ENCODE measurements around the gene ATP9A.
"Not testable (repeated sequence)": the region's sequence is repeated elsewhere in the genome, so short reads cannot be mapped to it uniquely, and the experiment has no call there.

ATP9A gene

DNA sequence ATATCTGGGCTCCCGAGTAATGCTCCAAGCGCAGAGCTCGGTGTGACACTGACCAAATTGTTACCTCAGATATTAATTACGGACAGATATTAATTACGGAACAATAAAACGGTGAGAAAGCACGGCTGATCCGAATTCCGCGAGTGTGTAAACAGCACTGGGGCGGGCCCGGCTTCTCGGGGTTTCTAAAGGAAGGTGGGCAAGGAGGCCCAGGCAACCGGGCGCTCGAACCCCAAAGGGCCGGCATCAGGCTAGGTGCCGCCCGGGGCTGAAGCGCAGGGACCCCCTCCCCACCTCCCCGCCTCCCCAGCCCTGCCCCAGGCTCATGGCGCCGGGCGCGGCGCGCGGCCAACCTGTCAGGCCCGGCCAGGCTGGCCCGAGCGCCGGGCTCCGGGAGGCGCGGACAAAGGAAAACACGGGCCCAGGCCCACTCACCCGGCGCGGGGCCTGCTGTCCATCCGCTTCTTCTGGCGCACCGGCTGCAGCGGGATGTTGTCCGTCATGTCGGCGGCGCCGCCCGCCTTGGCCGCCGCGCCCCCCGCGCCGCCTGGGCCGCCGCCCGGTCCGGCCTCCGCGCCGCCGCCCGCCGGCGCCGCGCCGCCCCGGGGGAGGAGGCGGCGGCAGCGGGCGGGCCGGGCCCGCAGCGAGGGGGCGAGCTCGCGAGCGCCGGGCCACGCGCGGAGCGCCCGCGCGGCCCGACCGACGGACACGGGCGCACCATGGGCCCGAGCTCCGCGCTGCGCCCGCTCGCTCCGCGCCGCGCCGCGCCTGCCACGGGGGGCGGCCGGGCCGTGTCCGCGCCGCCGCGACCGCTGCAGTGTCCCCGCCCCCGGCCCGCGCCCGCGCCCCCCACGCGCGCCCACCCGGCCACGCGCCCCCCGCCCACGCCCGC is at the start of gene ATP9A:
TSS of gene ATP9A (minus strand) at position 524 of the 892 bp plus-strand sequence. CDS start at position 503, 21 bp downstream.
- no peak for DNase-seq

DNA sequence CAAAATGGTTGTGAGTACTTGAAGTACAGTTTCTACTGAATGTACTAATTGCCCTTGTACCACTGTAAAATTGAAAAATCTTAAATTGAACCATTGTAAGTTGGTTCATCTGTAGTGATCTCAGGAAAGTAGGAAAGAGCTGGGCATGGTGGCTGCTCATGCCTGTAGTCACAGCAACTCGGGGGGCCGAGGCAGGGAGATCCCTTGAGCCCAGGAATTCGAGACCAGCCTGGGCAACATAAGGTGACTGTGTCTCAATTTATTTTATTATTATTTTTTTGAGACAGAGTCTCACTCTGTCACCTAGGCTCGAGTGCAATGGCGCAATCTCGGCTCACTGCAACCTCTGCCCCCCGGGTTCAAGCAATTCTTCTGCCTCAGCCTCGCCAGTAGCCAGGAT is 48.7 kb upstream of the ATP9A start:
- not testable (repeated sequence) for DNase-seq

GRCh38 chr20:51815383-51816076 is 47.3 kb upstream of the ATP9A start:
- DNase-seq = no peak

- no peak for DNase-seq
These were observed 44.7 kb upstream of the ATP9A start for GRCh38 chr20:51812861-51813260.

- no peak for DNase-seq
These were observed 43.4 kb upstream of the ATP9A start for GRCh38 chr20:51811514-51812128.

GRCh38 chr20:51811042-51811355 is 42.8 kb upstream of the ATP9A start:
- DNase-seq = no peak

DNA sequence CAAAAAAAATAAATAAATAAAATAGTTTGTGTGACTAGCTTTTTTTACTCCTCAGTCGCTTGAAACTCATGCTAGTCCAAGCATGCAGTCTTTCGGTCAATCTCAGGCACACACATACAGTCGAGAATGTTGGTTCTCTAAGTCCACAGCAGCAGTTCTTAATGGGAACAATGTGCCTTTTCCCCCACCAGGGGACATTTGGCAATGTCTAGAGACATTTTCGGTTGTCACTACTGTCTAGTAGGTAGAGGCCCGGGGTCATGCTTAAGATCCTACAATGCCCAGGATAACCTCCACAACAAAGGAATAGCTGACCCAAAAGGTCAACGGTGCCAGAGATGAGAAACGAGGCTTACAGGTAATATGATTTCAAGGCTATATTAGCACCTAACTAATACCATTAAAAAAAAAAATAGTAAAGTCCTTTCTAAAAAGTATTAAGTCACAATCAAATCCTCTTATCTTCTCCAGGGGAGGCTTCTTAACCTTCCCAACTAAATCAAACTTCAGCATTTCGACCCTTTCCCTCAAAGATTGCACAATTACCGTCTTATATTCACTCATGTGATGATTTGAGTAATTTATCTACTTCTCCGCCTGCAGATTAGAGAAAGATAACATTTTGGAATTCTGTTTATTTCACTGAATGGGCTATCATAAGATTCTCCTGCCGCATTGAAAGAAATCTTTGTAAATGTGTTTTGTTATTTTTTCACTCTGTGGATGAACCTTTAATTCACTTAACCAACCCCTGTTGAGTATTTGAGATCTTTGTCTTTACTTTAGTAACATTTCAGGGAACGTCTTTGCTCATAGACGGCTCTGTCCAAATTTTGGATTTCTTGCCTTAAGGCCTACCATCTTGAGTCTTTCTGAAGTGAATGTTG is 42.2 kb upstream of the ATP9A start:
- no peak for DNase-seq

GRCh38 chr20:51807720-51808250 is 39.6 kb upstream of the ATP9A start:
- DNase-seq = no peak

GRCh38 chr20:51804754-51805153 is 36.6 kb upstream of the ATP9A start:
- DNase-seq = no peak

GRCh38 chr20:51803148-51803854 is 35.1 kb upstream of the ATP9A start:
- DNase-seq = no peak

- DNase-seq = peak; percentile 77 to 91
These were observed 34.1 kb upstream of the ATP9A start, which contains the start of gene SALL4 for GRCh38 chr20:51802170-51802751. Gene SALL4, minus strand, starts transcription at chr20:51802521. Its CDS starts 113 bp downstream, at chr20:51802408.

GRCh38 chr20:51801823-51802123 is 33.6 kb upstream of the ATP9A start:
- DNase-seq = no peak

DNA sequence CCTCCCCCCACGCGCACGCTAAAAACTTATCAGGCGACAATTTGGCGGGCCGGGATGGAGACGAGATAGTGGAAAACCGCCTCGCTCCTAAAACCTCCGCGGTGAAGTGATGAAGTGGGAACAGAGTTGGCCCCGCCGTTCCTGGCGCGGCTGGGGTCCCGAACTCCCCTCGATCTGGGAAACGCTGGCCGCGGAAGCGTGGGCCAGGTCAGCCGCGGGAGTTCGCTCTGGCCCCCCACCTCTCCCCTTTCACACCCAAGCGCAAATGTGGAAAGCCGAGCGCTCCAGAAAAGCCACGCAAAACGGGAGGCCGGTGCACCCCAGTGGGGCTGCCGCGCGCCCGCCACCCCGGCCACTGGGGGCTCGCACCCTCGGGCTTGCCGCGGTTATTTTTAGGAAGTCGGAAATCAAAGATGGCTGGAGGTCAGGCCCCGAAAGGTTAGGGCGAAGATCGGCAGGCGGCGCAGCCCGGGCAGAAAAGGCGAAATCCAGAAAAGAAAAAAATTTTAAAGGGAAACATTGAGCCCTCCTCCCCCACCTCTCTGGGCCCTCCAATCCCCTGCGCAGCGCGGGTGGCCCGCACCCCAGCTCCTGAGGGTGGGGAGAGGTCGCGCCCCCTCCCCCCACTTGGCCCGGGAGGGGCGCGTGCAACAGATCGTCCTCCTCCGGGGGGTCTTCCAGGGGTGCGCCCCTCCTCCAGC is 33.1 kb upstream of the ATP9A start:
- DNase-seq = no peak

DNA sequence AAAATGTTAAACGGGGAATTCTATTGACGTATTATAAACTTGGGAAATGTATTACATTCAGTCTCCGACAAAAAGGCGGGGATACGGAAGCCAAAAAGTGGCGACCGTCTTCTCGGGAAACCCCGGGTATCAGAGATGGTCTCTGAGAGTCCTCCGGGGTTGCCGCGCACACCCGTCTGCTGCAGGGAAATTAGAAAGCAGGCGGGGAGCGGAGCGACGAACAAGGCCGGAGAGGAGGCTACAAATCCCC is 32.6 kb upstream of the ATP9A start:
- peak in 1 of 2 experiments; percentile 8 for DNase-seq

- DNase-seq = peak; percentile 84 to 88
These were observed 32.1 kb upstream of the ATP9A start for GRCh38 chr20:51800060-51800871.

GRCh38 chr20:51799401-51799860 is 31.2 kb upstream of the ATP9A start:
- DNase-seq = no peak

DNA sequence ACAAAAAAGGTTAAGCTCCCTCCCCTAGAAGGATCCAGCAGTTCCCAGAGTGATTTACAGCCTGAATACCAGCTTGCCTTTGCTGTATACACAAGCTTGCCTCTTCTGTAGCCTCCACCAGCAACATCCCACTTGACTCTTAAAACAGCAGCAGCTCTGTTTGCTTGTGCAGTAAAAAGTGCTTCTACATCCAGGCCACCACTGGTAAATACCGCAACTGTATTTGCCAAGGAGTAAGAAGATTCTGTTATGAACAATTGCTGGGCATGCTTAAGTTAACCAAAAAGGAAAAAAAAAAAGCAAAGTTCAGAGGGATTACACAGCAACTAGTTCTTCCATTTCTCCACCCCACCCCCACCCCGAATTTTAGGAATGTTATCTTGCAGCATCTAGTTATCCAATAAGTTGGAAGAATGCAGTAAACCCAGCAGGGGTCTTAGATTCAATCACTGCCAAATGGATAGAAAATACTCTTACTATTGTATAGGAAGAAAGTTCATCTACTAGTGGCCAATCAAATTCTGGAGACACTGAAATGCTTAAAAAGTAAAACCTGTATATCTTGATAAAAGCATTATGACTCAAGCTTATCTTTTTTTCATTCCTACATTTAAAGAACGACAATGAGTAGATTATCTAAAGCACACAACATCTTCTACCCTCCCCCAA is 29.3 kb upstream of the ATP9A start:
- no peak for DNase-seq

DNA sequence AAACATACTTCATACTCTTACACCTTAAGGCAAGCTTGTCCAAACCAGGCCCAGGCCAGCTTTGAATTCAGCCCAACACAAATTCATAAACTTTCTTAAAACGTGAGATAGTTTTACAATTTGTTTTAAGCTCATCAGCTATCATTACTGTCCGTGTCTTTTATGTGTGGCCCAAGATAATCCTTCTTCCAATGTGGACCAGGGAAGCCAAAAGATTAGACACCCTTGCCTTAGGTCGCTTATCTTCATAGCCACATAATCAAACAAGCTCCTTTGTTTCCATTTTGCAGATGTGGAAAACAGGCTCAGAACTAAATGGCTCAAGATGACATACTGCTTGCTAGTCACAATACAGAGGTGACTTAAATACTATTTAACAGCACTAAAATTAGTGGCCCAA is 28.1 kb upstream of the ATP9A start:
- DNase-seq = no peak

- DNase-seq = no peak
These were observed 24.8 kb upstream of the ATP9A start for GRCh38 chr20:51792960-51793359.

- DNase-seq = no peak
These were observed 23.4 kb upstream of the ATP9A start for GRCh38 chr20:51791626-51792025.

Data from NCI-H1930 (cell line).